Gastroesophageal sphincter (tissue), 4 donors: Measurements from ENCODE around the gene IRAK2. TPM values are rescaled to one million over a fixed set of nuclear protein-coding genes. Genes with fewer than 3 reads are reported as not detected.

Experiments
- ATAC-seq: fragments of 150-250 bp; one replicate; pipeline ENCODE4 v1.9.1; 2016; ENCODE audit warnings: mild to moderate bottlenecking, moderate library complexity
- H3K27ac ChIP-seq, 4 donors: fragments of 200-600 bp; sonication (generic) in 3 of 4; 1 replicate in 3 of 4; 2 replicates in 1 of 4; pipeline ENCODE4 v1.5.1; 2016 to 2019
- H3K27me3 ChIP-seq: fragments of 200-600 bp; sonication (generic); one replicate; pipeline ENCODE4 v1.5.1; 2019
- H3K36me3 ChIP-seq, 2 donors: fragments of 200-600 bp; sonication (generic); one replicate each; pipeline ENCODE4 v1.5.1; 2019; ENCODE audit warnings: control low read depth in 1 of 2
- H3K4me1 ChIP-seq, 3 donors: fragments of 200-600 bp; sonication (generic); 1 replicate in 2 of 3; 2 replicates in 1 of 3; pipeline ENCODE4 v1.5.1; 2016 to 2019; ENCODE audit warnings: control low read depth in 2 of 3
- H3K4me3 ChIP-seq, 2 donors: fragments of 200-600 bp; sonication (generic); one replicate each; pipeline ENCODE4 v1.5.1; 2019; ENCODE audit warnings: mild to moderate bottlenecking in 1 of 2, moderate library complexity in 1 of 2
- H3K9me3 ChIP-seq, 3 donors: fragments of 200-600 bp; sonication (generic); one replicate each; pipeline ENCODE4 v1.5.1; 2017 to 2019; ENCODE audit warnings: control low read depth in 2 of 3
- CTCF ChIP-seq, 4 experiments: fragments of 200-600 bp in 2 of 4; fragments of 450-650 bp in 2 of 4; sonication (generic) in 1 of 4; IDR thresholded peaks; one replicate each; pipeline ENCODE4 v1.5.1; 2017 to 2019; ENCODE audit warnings: antibody characterized with exemption in 4 of 4, mild to moderate bottlenecking in 2 of 4, moderate library complexity in 2 of 4
- EP300 ChIP-seq: sonication (generic); formaldehyde crosslinking; IDR thresholded peaks from one replicate; pipeline ENCODE4 v1.6.1; 2017; ENCODE audit warnings: antibody characterized with exemption, mild to moderate bottlenecking
- POLR2A ChIP-seq, 2 donors: fragments of 450-650 bp; IDR thresholded peaks; one replicate each; pipeline ENCODE4 v1.6.1; 2017; ENCODE audit warnings: antibody characterized with exemption in 2 of 2, mild to moderate bottlenecking in 2 of 2, moderate library complexity in 1 of 2
- POLR2AphosphoS5 ChIP-seq: sonication (generic); formaldehyde crosslinking; IDR thresholded peaks from one replicate; pipeline ENCODE4 v1.6.1; 2017; ENCODE audit warnings: antibody characterized with exemption
- WGBS, 2 donors: methylation state at CpG; one replicate each; pipeline ENCODE4 v1.1.5; 2018; ENCODE audit warnings: low coverage in 1 of 2; 5-methylcytosine and 5-hydroxymethylcytosine counted together
- total RNA-seq, 4 donors: library from RNA; depleted of rRNA; stranded (reverse); fragments of >200 nt; gene quantifications; one replicate each; pipeline ENCODE4 v1.1.0, GENCODE V29; 2016

The IRAK2 gene
- total RNA-seq, 4 donors from 2014 or later, result 2.2 to 4.4 (median 3.3) TPM

GRCh38 chr3:10232137-10232536, 67.4 kb downstream of the IRAK2 start:
- ATAC-seq, result no peak
- no peak for TF ChIP-seq POLR2AphosphoS5
- no peak for TF ChIP-seq EP300
- no peak for TF ChIP-seq CTCF (IDR thresholded peaks at IDR 0.05)
- no peak for TF ChIP-seq POLR2A (IDR thresholded peaks at IDR 0.05)
- H3K27ac ChIP-seq, result no peak overlapping the region
- peaks cover 0 to 58% of the 10 kb centered on the region in 2 donors for H3K36me3 ChIP-seq
- WGBS, 2 donors, result 80 to 94% methylated on average over 1 to 7 of the region's 7 CpGs
- no peaks in the 10 kb centered on the region for H3K4me1 ChIP-seq
- no peaks in the 10 kb centered on the region for H3K27me3 ChIP-seq
- H3K9me3 ChIP-seq, result no peaks in the 10 kb centered on the region
- H3K4me3 ChIP-seq, result no peak overlapping the region

DNA sequence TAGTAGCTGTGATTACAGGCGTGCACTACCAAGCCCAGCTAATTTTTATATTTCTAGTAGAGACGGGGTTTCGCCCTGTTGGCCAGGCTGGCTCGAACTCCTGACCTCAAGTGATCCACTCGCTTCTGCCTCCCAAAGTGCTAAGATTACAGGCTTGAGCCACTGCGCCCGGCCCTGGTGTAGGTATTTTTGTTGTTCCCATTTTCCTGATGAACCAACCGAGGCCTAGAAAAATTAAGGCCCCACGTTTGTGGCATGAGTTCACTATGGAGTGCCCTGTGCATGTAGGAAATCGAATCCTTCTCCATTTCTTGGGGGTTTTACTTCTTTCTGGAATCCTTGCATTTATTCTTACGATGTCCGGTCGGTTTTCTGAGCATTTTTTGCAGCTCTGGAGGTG, 69.3 kb downstream of the IRAK2 start:
- no peak for ATAC-seq
- Histone ChIP-seq H3K36me3 (peaks cover 0 to 59% of the 10 kb centered on the region in 2 donors), H3K27ac (no peak overlapping the region), H3K4me1 (no peaks in the 10 kb centered on the region), H3K4me3 (no peak overlapping the region), H3K9me3 (no peaks in the 10 kb centered on the region), H3K27me3 (no peaks in the 10 kb centered on the region)
- no peak for TF ChIP-seq POLR2A (IDR thresholded peaks at IDR 0.05)
- TF ChIP-seq CTCF (IDR thresholded peaks at IDR 0.05), result no peak
- TF ChIP-seq EP300, result no peak
- TF ChIP-seq POLR2AphosphoS5, result no peak
- 94 to 100% methylated on average over 9 to 13 of the region's 13 CpGs for WGBS, 2 donors

DNA sequence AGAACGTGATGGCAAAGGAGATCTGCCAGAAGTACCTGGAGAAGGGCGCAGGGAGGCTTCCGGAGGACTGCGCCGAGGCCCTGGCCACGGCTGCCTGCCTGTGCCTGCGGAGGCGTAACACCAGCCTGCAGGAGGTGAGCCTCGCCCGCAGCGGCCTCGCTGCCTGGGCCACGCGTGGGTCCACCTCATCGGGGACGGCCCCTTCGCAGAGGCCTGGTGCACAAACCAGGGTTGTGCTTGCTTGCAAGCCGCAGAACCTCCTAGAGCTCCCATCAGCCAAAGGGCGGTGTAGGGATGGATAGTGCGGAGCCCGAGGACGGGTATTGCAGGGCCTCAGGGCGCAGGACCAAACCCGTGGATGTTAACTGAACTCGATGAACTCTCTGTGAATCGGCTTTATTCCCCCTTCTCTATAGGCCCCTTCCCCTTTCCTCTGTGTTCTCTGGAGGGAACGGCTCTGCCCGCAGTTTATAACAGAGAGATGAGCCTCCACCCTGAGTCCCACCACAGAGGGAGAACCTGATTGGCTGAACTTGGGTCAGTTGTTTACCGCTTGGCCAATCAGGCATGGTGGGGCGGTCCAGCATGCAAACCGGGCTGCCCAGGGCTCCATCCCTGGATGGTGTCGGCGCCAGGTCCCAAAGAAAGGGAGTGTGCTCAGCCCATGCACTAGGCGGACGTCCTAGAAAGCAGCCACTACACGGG, 70.0 kb downstream of the IRAK2 start:
- peaks cover 0 to 56% of the 10 kb centered on the region in 2 donors for H3K36me3 ChIP-seq
- H3K4me3 ChIP-seq, result no peak overlapping the region
- TF ChIP-seq POLR2A (IDR thresholded peaks at IDR 0.05) (no peak), EP300 (no peak), CTCF (IDR thresholded peaks at IDR 0.05) (no peak), POLR2AphosphoS5 (no peak)
- H3K27ac ChIP-seq, result no peak overlapping the region
- H3K27me3 ChIP-seq, result no peaks in the 10 kb centered on the region
- H3K9me3 ChIP-seq, result no peaks in the 10 kb centered on the region
- WGBS, 2 donors, result 86% methylated on average over 19 of the region's 36 CpGs; no CpG with 5 or more reads in 1 of the 2 donors
- ATAC-seq, result no peak
- no peaks in the 10 kb centered on the region for H3K4me1 ChIP-seq

- TF ChIP-seq CTCF (IDR thresholded peaks at IDR 0.05) (no peak), EP300 (no peak), POLR2AphosphoS5 (no peak), POLR2A (IDR thresholded peaks at IDR 0.05) (no peak)
- Histone ChIP-seq H3K4me1 (no peaks in the 10 kb centered on the region), H3K36me3 (peaks cover 0 to 56% of the 10 kb centered on the region in 2 donors), H3K27me3 (no peaks in the 10 kb centered on the region), H3K27ac (no peak overlapping the region), H3K9me3 (no peaks in the 10 kb centered on the region), H3K4me3 (no peak overlapping the region)
- 50% methylated on average over 2 of the region's 6 CpGs; no CpG with 5 or more reads in 1 of the 2 donors for WGBS, 2 donors
- ATAC-seq, result no peak
Measured at GRCh38 chr3:10235551-10235950, 70.8 kb downstream of the IRAK2 start.
